Keratinocyte (primary cell): ENCODE results near the gene NT5DC1. TPM values are rescaled to one million over a fixed set of nuclear protein-coding genes. Genes with fewer than 3 reads are reported as not detected.

ENCODE experiments used
- DNase-seq: peaks from one replicate; pipeline ENCODE4 v3.0.0-alpha.2; 2011; ENCODE audit warnings: low read depth, missing footprints, low spot score
- FAIRE-seq: peaks from 2 replicates; lab custom pipeline; 2011; peaks lifted over from hg19 to GRCh38; lab: Jason Lieb, UNC
- H2AFZ ChIP-seq: 2 replicates; pipeline ENCODE4 v1.6.0; 2012; ENCODE audit warnings: low read length, control low read depth, inconsistent platforms; ENCODE audit not compliant: control insufficient read depth
- H3K27ac ChIP-seq: 2 replicates; pipeline ENCODE4 v1.5.1; 2011; ENCODE audit warnings: low read length; ENCODE audit not compliant: control insufficient read depth, insufficient read depth
- H3K27me3 ChIP-seq: 3 replicates; pipeline ENCODE4 v1.6.0; 2011; ENCODE audit warnings: low read length; ENCODE audit not compliant: control insufficient read depth, insufficient read depth; ENCODE audit errors: extremely low read depth
- H3K36me3 ChIP-seq, 2 experiments: 2 replicates in 1 of 2; 3 replicates in 1 of 2; pipeline ENCODE4 v1.5.1; 2011; ENCODE audit warnings: low read length in 2 of 2, mild to moderate bottlenecking in 1 of 2; ENCODE audit not compliant: control insufficient read depth in 2 of 2, insufficient read depth in 2 of 2; ENCODE audit errors: extremely low read depth in 1 of 2
- H3K4me1 ChIP-seq: 3 replicates; pipeline ENCODE4 v1.5.1; 2011; ENCODE audit warnings: low read length; ENCODE audit not compliant: control insufficient read depth, insufficient read depth; ENCODE audit errors: extremely low read depth
- H3K4me2 ChIP-seq: 3 replicates; pipeline ENCODE4 v1.6.0; 2011; ENCODE audit warnings: low read depth, low read length; ENCODE audit not compliant: control insufficient read depth, insufficient read depth; ENCODE audit errors: extremely low read depth
- H3K4me3 ChIP-seq, 3 experiments: fragments of 200-600 bp in 1 of 3; sonication (generic) in 1 of 3; 2 replicates in 2 of 3; 3 replicates in 1 of 3; pipeline ENCODE4 v1.5.1; 2011 to 2016; ENCODE audit warnings: low read length in 3 of 3, mild to moderate bottlenecking in 3 of 3, control low read depth in 2 of 3, inconsistent platforms in 1 of 3, low read depth in 1 of 3, mixed read lengths in 1 of 3, mixed run types in 1 of 3, moderate library complexity in 1 of 3; ENCODE audit not compliant: control insufficient read depth in 2 of 3, insufficient read depth in 2 of 3; ENCODE audit errors: extremely low read depth in 1 of 3
- H3K79me2 ChIP-seq: 2 replicates; pipeline ENCODE4 v1.6.0; 2012; ENCODE audit warnings: low read length; ENCODE audit not compliant: control insufficient read depth, insufficient read depth
- H3K9ac ChIP-seq: 3 replicates; pipeline ENCODE4 v1.6.0; 2011; ENCODE audit warnings: low read length; ENCODE audit not compliant: control insufficient read depth, insufficient read depth; ENCODE audit errors: extremely low read depth
- H3K9me1 ChIP-seq: 3 replicates; pipeline ENCODE4 v1.6.0; 2011; ENCODE audit warnings: low read length; ENCODE audit not compliant: control insufficient read depth, insufficient read depth; ENCODE audit errors: extremely low read depth
- H3K9me3 ChIP-seq: 2 replicates; pipeline ENCODE4 v1.5.1; 2012; ENCODE audit warnings: low read depth, low read length; ENCODE audit not compliant: control insufficient read depth
- H4K20me1 ChIP-seq: 3 replicates; pipeline ENCODE4 v1.6.0; 2011; ENCODE audit warnings: low read length; ENCODE audit not compliant: control insufficient read depth, insufficient read depth; ENCODE audit errors: extremely low read depth
- CTCF ChIP-seq, 3 experiments: IDR thresholded peaks in 1 of 3; conservative IDR thresholded peaks in 1 of 3; optimal IDR thresholded peaks in 1 of 3; 2 replicates in 2 of 3; 3 replicates in 1 of 3; pipeline versions ENCODE3 to v1.5.1; 2011; ENCODE audit warnings: low read length in 3 of 3, mild to moderate bottlenecking in 3 of 3, moderate library complexity in 2 of 3, control low read depth in 1 of 3, inconsistent platforms in 1 of 3; ENCODE audit not compliant: insufficient read depth in 2 of 3; ENCODE audit errors: extremely low read depth in 1 of 3
- EZH2 ChIP-seq: IDR thresholded peaks from one replicate; pipeline ENCODE4 v1.6.1; 2012; ENCODE audit warnings: inconsistent platforms, mild to moderate bottlenecking, low read length, moderate library complexity
- dilution Hi-C: fragments of 300-500 bp; cut with MboI; formaldehyde crosslinking; loops from one replicate; pipeline ENCODE4 v1.7.0; 2020; ENCODE audit warnings: low sequenced_read_pairs; ENCODE audit not compliant: extremely low pct_ligation_motif_present
- polyA plus RNA-seq, 5 experiments: library from polyadenylated mRNA; depleted of rRNA in 3 of 5; stranded (reverse) in 3 of 5; stranded (forward) in 1 of 5; unstranded in 1 of 5; fragments of >200 nt; gene quantifications; 1 replicate in 1 of 5; 2 replicates in 3 of 5; 3 replicates in 1 of 5; pipeline versions ENCODE4 v1.2.1 to v1.2.3, GENCODE V29; 2011 to 2012; ENCODE audit warnings: missing spikeins in 2 of 5, low read depth in 1 of 5, low replicate concordance in 1 of 5

NT5DC1 gene
- polyA plus RNA-seq, 1 donor (not counting 4 experiments of a cell fraction or from before 2014, with no cell fraction given) = 31.2 TPM

DNA sequence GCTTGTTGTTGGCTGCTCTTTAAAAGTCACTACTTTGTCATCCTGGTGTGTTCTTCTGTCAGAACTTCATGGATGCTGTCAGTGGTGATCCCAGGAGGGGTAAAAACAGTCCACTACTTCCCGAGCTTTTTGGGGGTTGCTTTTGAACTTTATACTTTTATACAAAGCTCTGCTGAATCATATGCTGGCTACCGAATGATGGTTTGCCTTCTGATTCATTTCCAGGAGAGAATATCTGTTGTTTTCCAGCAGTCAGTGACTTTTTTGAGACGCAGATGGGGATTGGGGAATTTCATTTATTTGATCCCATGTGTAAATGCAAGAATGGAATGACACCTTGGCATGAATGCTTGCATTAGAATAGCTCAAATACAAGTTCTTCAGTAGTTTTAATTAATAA lies 58.0 kb downstream of the NT5DC1 start:
- no peak for DNase-seq
- FAIRE-seq = no peak

DNA sequence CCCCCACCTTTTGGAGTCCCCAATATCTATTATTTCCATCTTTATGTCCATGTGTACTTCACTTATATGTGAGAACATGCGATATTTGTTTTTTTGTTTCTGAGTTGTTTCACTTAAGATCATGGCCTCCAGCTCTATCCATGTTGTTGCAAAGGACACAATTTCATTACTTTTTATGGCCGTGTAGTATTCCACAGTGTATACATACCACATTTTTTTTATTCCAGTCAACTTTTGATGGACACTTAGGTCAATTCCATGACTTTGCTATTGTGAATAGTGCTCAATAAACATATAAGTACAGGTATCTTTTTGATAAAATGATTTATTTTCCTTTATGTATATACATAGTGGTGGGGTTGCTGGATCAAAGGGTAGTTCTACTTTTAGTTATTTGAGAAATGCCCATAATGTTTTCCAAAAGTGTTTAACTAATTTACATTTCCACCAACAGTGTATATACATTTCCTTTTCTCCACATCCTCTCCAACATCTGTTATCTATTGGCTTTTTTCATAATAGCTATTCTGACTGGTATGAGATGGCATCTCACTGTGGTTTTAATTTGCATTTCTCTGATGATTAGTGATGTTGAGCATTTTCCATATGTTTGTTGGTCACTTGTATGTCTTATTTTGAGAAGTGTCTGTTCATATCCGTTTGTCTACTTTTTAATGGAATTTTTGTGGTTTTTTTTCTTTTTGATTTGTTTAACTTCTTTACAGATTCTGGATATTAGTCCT lies 59.3 kb downstream of the NT5DC1 start:
- Histone ChIP-seq H3K9me3 (no peaks in the 10 kb centered on the region), H3K27ac (no peak overlapping the region), H3K9me1 (no peaks in the 10 kb centered on the region), H3K9ac (no peak overlapping the region), H3K4me2 (no peak overlapping the region), H4K20me1 (no peaks in the 10 kb centered on the region), H3K4me1 (no peaks in the 10 kb centered on the region), H3K36me3 (no peaks in the 10 kb centered on the region), H2AFZ (no peak overlapping the region), H3K79me2 (no peaks in the 10 kb centered on the region), H3K4me3 (no peak overlapping the region), H3K27me3 (no peaks in the 10 kb centered on the region)
- no peak for TF ChIP-seq CTCF (optimal IDR thresholded peaks at IDR 0.05 in 1 of 3, IDR thresholded peaks at IDR 0.05 in 1 of 3, conservative IDR thresholded peaks at IDR 0.05 in 1 of 3; ENCODE audit: extremely low read depth in 1 of 3, insufficient read depth in 2 of 3, low read length in 3 of 3)
- TF ChIP-seq EZH2 = no peak
- no peak for DNase-seq
- FAIRE-seq = no peak
- dilution Hi-C loops = no loop called here

More for the DNA sequence above, 58.0 kb downstream of the NT5DC1 start:
- no peaks in the 10 kb centered on the region for H3K79me2 ChIP-seq
- H4K20me1 ChIP-seq = no peaks in the 10 kb centered on the region
- TF ChIP-seq CTCF (optimal IDR thresholded peaks at IDR 0.05 in 1 of 3, IDR thresholded peaks at IDR 0.05 in 1 of 3, conservative IDR thresholded peaks at IDR 0.05 in 1 of 3; ENCODE audit: extremely low read depth in 1 of 3, insufficient read depth in 2 of 3, low read length in 3 of 3) = no peak
- no peak for TF ChIP-seq EZH2
- no peak overlapping the region for H3K27ac ChIP-seq
- H2AFZ ChIP-seq = no peak overlapping the region
- no peaks in the 10 kb centered on the region for H3K27me3 ChIP-seq
- dilution Hi-C loops = no loop called here
- no peak overlapping the region for H3K4me2 ChIP-seq
- H3K9me1 ChIP-seq = peaks cover 2% of the 10 kb centered on the region
- no peaks in the 10 kb centered on the region for H3K4me1 ChIP-seq
- H3K9ac ChIP-seq = no peak overlapping the region
- no peaks in the 10 kb centered on the region for H3K36me3 ChIP-seq
- H3K9me3 ChIP-seq = no peaks in the 10 kb centered on the region
- H3K4me3 ChIP-seq = no peak overlapping the region
